CD4-positive, alpha-beta memory T cell (primary cell): Measurements from ENCODE around the gene RHOJ. TPM values are rescaled to one million over a fixed set of nuclear protein-coding genes. Genes with fewer than 3 reads are reported as not detected.
"Not testable (repeated sequence)": the region's sequence is repeated elsewhere in the genome, so short reads cannot be mapped to it uniquely, and the experiment has no call there.

Experiments used
- CTCF ChIA-PET: fragments of 350-600 bp; sonication (Branson Sonifier 250); formaldehyde crosslinking; loops from one replicate; lab custom pipeline; 2021; ENCODE audit warnings: inconsistent platforms; ENCODE audit not compliant: partially characterized antibody; lab: Charles Lee
- POLR2A ChIA-PET: fragments of 350-600 bp; sonication (Branson Sonifier 250); formaldehyde crosslinking; loops from one replicate; lab custom pipeline; 2021; ENCODE audit not compliant: partially characterized antibody; lab: Charles Lee
- DNase-seq, 5 donors: peaks; one replicate each; pipeline versions ENCODE4 v3.0.0 to v3.0.0-alpha.2; 2020 to 2022; ENCODE audit warnings: mixed read lengths in 1 of 5
- H3K27ac ChIP-seq: one replicate; pipeline ENCODE4 v1.7.0; 2013; ENCODE audit warnings: low read depth, low read length
- H3K27me3 ChIP-seq: 2 replicates; pipeline ENCODE4 v1.7.0; 2013; ENCODE audit warnings: mild to moderate bottlenecking, low read length, moderate library complexity; ENCODE audit not compliant: insufficient read depth
- H3K36me3 ChIP-seq: 2 replicates; pipeline ENCODE4 v1.7.0; 2013; ENCODE audit warnings: mild to moderate bottlenecking, low read length, moderate library complexity; ENCODE audit not compliant: insufficient read depth
- H3K4me1 ChIP-seq: 2 replicates; pipeline ENCODE4 v1.7.0; 2013; ENCODE audit warnings: mild to moderate bottlenecking, low read length, moderate library complexity; ENCODE audit not compliant: insufficient read depth
- H3K4me3 ChIP-seq, 2 donors: one replicate each; pipeline ENCODE4 v1.7.0; 2013; ENCODE audit warnings: low read length in 2 of 2, mild to moderate bottlenecking in 1 of 2
- H3K9me3 ChIP-seq, 2 donors: one replicate each; pipeline ENCODE4 v1.7.0; 2013; ENCODE audit warnings: low read length in 2 of 2, control low read depth in 1 of 2; ENCODE audit not compliant: control insufficient read depth in 1 of 2
- H3K27ac Mint-ChIP-seq, 7 donors: one replicate each; pipeline ENCODE4 v1.8.0; 2020 to 2021; ENCODE audit warnings: mixed read lengths in 7 of 7, mild to moderate bottlenecking in 6 of 7, inconsistent platforms in 3 of 7, moderate library complexity in 3 of 7
- H3K27me3 Mint-ChIP-seq, 2 donors: one replicate each; pipeline ENCODE4 v1.8.0; 2020 to 2021; ENCODE audit warnings: mixed read lengths in 2 of 2
- H3K36me3 Mint-ChIP-seq, 2 donors: one replicate each; pipeline ENCODE4 v1.8.0; 2020 to 2021; ENCODE audit warnings: mixed read lengths in 2 of 2, inconsistent platforms in 1 of 2, mild to moderate bottlenecking in 1 of 2
- H3K4me1 Mint-ChIP-seq, 4 donors: one replicate each; pipeline ENCODE4 v1.8.0; 2020 to 2021; ENCODE audit warnings: mixed read lengths in 4 of 4, mild to moderate bottlenecking in 1 of 4
- H3K4me3 Mint-ChIP-seq, 8 donors: one replicate each; pipeline ENCODE4 v1.8.0; 2020 to 2021; ENCODE audit warnings: mixed read lengths in 8 of 8, mild to moderate bottlenecking in 7 of 8, moderate library complexity in 6 of 8, inconsistent platforms in 3 of 8
- H3K9me3 Mint-ChIP-seq, 8 donors: one replicate each; pipeline ENCODE4 v1.8.0; 2020 to 2021; ENCODE audit warnings: mixed read lengths in 8 of 8, mild to moderate bottlenecking in 5 of 8, inconsistent platforms in 3 of 8, moderate library complexity in 1 of 8
- intact Hi-C: fragments of 100-400 bp; cut with micrococcal nuclease; formaldehyde crosslinking; loops from one replicate; pipeline ENCODE4 v1.15.1; 2023
- polyA plus RNA-seq, 2 donors: library from polyadenylated mRNA; unstranded; fragments of 300-500 nt; fragmentation: Illumina TruSeq; gene quantifications; one replicate each; pipeline ENCODE4 v1.2.3, GENCODE V29; 2021
- total RNA-seq, 2 experiments: library from RNA; stranded (reverse); gene quantifications; one replicate each; pipeline ENCODE4 v1.2.3, GENCODE V29; 2021

RHOJ gene
- not detected for total RNA-seq
- not detected for polyA plus RNA-seq

DNA sequence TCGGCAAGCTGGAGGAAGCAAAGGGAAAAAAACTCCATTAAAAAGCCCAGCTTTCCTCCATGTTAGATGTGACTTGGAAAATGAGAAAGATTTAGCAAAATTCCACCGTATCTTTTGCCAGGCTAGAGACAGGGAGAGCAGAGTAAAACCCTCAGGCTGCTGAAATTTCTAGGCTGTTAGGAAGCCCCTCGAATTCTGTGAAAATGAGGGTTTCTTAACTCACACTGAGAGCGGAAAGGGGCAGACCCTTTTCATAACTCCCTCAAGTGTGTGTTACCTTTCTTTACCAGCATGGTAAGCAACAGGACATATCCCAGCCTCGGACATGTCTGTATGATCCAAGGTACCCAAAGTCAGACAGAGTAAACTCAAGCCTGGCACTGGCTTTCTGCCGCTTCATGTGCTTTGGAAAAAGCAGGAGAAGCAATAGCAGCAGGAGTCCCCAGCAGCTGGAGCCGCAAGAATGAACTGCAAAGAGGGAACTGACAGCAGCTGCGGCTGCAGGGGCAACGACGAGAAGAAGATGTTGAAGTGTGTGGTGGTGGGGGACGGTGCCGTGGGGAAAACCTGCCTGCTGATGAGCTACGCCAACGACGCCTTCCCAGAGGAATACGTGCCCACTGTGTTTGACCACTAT is at the start of gene RHOJ:
TSS of gene RHOJ (plus strand) at position 37 of the 637 bp plus-strand sequence. CDS start at position 464, 427 bp downstream.
- DNase-seq: no peak
- Histone ChIP-seq H3K4me1 (peaks cover 4% of the 10 kb centered on the region), H3K27me3 (no peaks in the 10 kb centered on the region), H3K36me3 (no peaks in the 10 kb centered on the region), H3K9me3 (no peaks in the 10 kb centered on the region), H3K27ac (no peak within 1 kb of the TSS), H3K4me3 (no peak within 1 kb of the TSS)
- Mint-ChIP-seq H3K36me3 (no peaks in the 10 kb centered on the region), H3K27ac (no peak within 1 kb of the TSS), H3K4me1 (no peaks in the 10 kb centered on the region), H3K4me3 (no peak within 1 kb of the TSS), H3K9me3 (peaks cover 0 to 5% (median 0%) of the 10 kb centered on the region in 8 donors), H3K27me3 (peaks cover 8% of the 10 kb centered on the region in 2 donors)
- ChIA-PET CTCF (no interaction called here), POLR2A (no interaction called here)
- intact Hi-C loops: no loop called here

- no peak for DNase-seq
- H3K4me1 Mint-ChIP-seq: no peaks in the 10 kb centered on the region
- H3K27ac Mint-ChIP-seq: no peak overlapping the region
- no peaks in the 10 kb centered on the region for H3K4me1 ChIP-seq
- no peak overlapping the region for H3K27ac ChIP-seq
- intact Hi-C loops: no loop called here
- H3K9me3 ChIP-seq: no peaks in the 10 kb centered on the region
- ChIA-PET CTCF (no interaction called here), POLR2A (no interaction called here)
- peaks cover 0 to 3% (median 0%) of the 10 kb centered on the region in 8 donors for H3K9me3 Mint-ChIP-seq
- H3K4me3 Mint-ChIP-seq: no peak overlapping the region
- no peak overlapping the region for H3K4me3 ChIP-seq
- no peaks in the 10 kb centered on the region for H3K36me3 Mint-ChIP-seq
- H3K36me3 ChIP-seq: no peaks in the 10 kb centered on the region
- peaks cover 1 to 2% of the 10 kb centered on the region in 2 donors for H3K27me3 Mint-ChIP-seq
- no peaks in the 10 kb centered on the region for H3K27me3 ChIP-seq
Observed at GRCh38 chr14:63155511-63156185, 48.6 kb upstream of the RHOJ start.

DNA sequence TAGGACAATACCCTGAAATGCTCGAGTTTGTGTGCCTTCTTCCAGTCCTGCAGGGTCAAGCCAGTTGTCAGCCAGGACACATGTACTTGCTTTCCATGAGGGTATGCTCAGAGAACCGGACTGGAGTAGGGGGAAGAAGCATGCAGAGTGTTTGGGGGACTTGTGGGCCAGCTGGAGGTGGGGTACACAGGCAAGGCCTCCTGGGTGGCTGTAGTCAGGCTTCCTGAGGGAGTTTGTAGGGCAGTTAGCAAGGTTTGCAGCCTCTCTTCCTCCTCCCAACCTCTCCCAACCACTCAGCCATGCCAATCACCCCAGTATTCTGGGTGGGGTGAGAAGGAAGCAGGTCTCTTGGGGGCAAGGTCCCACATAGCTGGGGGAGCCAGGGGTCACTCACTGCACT is 47.0 kb upstream of the RHOJ start:
- Mint-ChIP-seq H3K27me3 (peaks cover 1 to 2% of the 10 kb centered on the region in 2 donors), H3K27ac (no peak overlapping the region), H3K9me3 (peaks cover 0 to 3% (median 0%) of the 10 kb centered on the region in 8 donors), H3K4me1 (no peaks in the 10 kb centered on the region), H3K4me3 (no peak overlapping the region), H3K36me3 (no peaks in the 10 kb centered on the region)
- no peak for DNase-seq
- ChIA-PET POLR2A (no interaction called here), CTCF (no interaction called here)
- Histone ChIP-seq H3K36me3 (no peaks in the 10 kb centered on the region), H3K4me1 (no peaks in the 10 kb centered on the region), H3K9me3 (no peaks in the 10 kb centered on the region), H3K4me3 (no peak overlapping the region), H3K27me3 (no peaks in the 10 kb centered on the region), H3K27ac (no peak overlapping the region)
- intact Hi-C loops: no loop called here

DNA sequence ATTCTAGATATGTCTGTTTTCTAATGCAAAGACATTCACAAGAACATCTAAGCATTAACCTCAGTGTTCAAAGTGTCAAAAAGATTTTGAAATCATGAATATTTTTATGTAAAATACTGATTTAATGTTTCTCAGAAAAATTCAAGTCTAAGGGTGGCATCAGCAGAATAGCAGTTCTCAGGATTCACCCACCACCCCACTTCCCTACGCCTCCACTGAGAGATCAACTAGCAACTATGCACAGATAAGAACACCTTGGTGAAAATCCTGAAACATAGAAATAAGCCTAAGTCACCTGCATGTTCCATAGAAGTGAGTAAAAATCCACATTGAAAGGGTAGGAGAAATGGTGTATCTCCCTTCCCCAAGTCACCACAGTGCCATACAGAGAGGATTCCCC is 40.9 kb upstream of the RHOJ start:
- Histone ChIP-seq H3K4me1 (no peaks in the 10 kb centered on the region), H3K36me3 (no peaks in the 10 kb centered on the region), H3K9me3 (no peaks in the 10 kb centered on the region), H3K27me3 (no peaks in the 10 kb centered on the region), H3K4me3 (no peak overlapping the region), H3K27ac (no peak overlapping the region)
- H3K4me1 Mint-ChIP-seq: no peaks in the 10 kb centered on the region
- no peaks in the 10 kb centered on the region for H3K36me3 Mint-ChIP-seq
- peaks cover 0 to 3% of the 10 kb centered on the region in 2 donors for H3K27me3 Mint-ChIP-seq
- no peak overlapping the region for H3K4me3 Mint-ChIP-seq
- CTCF ChIA-PET: no interaction called here
- POLR2A ChIA-PET: no interaction called here
- DNase-seq: no peak
- H3K27ac Mint-ChIP-seq: no peak overlapping the region
- peaks cover 0 to 13% (median 4%) of the 10 kb centered on the region in 8 donors for H3K9me3 Mint-ChIP-seq
- intact Hi-C loops: no loop called here

DNA sequence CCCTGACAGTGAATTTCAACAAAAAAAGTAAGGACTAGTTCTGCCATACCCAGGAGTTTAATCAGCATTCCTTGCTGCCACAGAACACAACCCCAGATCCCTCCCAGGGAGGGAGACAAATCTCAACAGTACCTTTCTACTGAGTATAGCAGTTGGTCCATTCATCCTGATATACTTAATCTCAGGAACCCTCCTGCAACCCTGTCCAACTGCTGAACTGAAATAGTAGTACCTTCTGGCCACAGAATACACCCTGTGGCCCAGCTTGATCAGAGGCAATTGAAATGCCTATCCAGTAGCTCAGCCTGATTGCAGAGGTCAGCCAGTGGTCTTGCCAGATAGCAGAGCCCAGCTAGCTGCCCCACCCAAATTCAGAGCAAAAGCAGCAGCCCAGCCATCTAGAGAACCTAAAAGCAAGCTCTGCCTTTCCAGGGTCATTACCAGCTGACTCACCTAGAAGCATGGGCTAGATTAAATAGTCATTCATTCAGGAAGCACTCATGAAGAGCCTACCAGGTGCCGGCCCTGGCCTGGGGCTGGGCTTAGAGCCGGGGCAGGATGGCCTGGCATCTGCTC is 40.0 kb upstream of the RHOJ start:
- Histone ChIP-seq H3K36me3 (no peaks in the 10 kb centered on the region), H3K4me3 (no peak overlapping the region), H3K27ac (no peak overlapping the region), H3K27me3 (no peaks in the 10 kb centered on the region), H3K4me1 (no peaks in the 10 kb centered on the region), H3K9me3 (no peaks in the 10 kb centered on the region)
- Mint-ChIP-seq H3K4me1 (no peaks in the 10 kb centered on the region), H3K9me3 (peaks cover 0 to 13% (median 4%) of the 10 kb centered on the region in 8 donors), H3K4me3 (no peak overlapping the region), H3K27ac (no peak overlapping the region), H3K27me3 (peaks cover 0 to 2% of the 10 kb centered on the region in 2 donors), H3K36me3 (no peaks in the 10 kb centered on the region)
- intact Hi-C loops: no loop called here
- ChIA-PET POLR2A (no interaction called here), CTCF (no interaction called here)
- DNase-seq: no peak

DNA sequence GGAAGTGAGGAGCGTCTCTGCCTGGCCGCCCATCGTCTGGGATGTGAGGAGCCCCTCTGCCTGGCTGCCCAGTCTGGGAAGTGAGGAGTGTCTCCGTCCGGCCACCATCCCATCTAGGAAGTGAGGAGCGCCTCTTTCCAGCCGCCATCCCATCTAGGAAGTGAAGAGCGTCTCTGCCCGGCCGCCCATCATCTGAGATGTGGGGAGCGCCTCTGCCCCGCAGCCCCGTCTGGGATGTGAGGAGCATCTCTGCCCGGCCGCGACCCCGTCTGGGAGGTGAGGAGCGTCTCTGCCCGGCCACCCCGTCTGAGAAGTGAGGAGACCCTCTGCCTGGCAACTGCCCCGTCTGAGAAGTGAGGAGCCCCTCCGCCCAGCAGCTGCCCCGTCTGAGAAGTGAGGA is 39.0 kb upstream of the RHOJ start:
- H3K27ac Mint-ChIP-seq, H3K36me3 ChIP-seq, H3K27me3 Mint-ChIP-seq, H3K4me1 Mint-ChIP-seq, DNase-seq, H3K27ac ChIP-seq, H3K36me3 Mint-ChIP-seq, H3K9me3 ChIP-seq, H3K4me3 ChIP-seq, H3K4me3 Mint-ChIP-seq, H3K4me1 ChIP-seq, POLR2A ChIA-PET, CTCF ChIA-PET, H3K27me3 ChIP-seq, intact Hi-C loops: not testable (repeated sequence)
- H3K9me3 Mint-ChIP-seq: peaks cover 0 to 16% (median 7%) of the 10 kb centered on the region in 8 donors

GRCh38 chr14:63167044-63167443 is 37.2 kb upstream of the RHOJ start:
- intact Hi-C loops: no loop called here
- Mint-ChIP-seq H3K4me1 (no peaks in the 10 kb centered on the region), H3K9me3 (peaks cover 0 to 16% (median 8%) of the 10 kb centered on the region in 8 donors), H3K27me3 (peaks cover 0 to 5% of the 10 kb centered on the region in 2 donors), H3K36me3 (no peaks in the 10 kb centered on the region), H3K4me3 (no peak overlapping the region), H3K27ac (no peak overlapping the region)
- Histone ChIP-seq H3K27ac (no peak overlapping the region), H3K4me3 (no peak overlapping the region), H3K4me1 (no peaks in the 10 kb centered on the region), H3K27me3 (no peaks in the 10 kb centered on the region), H3K36me3 (no peaks in the 10 kb centered on the region), H3K9me3 (no peaks in the 10 kb centered on the region)
- no peak for DNase-seq
- ChIA-PET CTCF (no interaction called here), POLR2A (no interaction called here)
